Suprapubic skin (tissue), 4 donors: Measurements from ENCODE around the gene C1orf167. TPM values are rescaled to one million over a fixed set of nuclear protein-coding genes. Genes with fewer than 3 reads are reported as not detected.

Experiments
- DNase-seq, 2 donors: peaks; one replicate each; pipeline ENCODE4 v3.0.0-alpha.2; 2019; ENCODE audit warnings: low spot score in 2 of 2
- H3K27ac ChIP-seq: fragments of 200-600 bp; sonication (generic); one replicate; pipeline ENCODE4 v1.5.1; 2019
- H3K27me3 ChIP-seq: fragments of 200-600 bp; sonication (generic); one replicate; pipeline ENCODE4 v1.5.1; 2019
- H3K36me3 ChIP-seq: fragments of 200-600 bp; sonication (generic); one replicate; pipeline ENCODE4 v1.5.1; 2019
- H3K4me1 ChIP-seq: fragments of 200-600 bp; sonication (generic); one replicate; pipeline ENCODE4 v1.5.1; 2019
- H3K4me3 ChIP-seq: fragments of 200-600 bp; sonication (generic); one replicate; pipeline ENCODE4 v1.5.1; 2019; ENCODE audit warnings: mild to moderate bottlenecking
- H3K9me3 ChIP-seq: fragments of 200-600 bp; sonication (generic); one replicate; pipeline ENCODE4 v1.5.1; 2019
- CTCF ChIP-seq, 2 donors: fragments of 200-600 bp in 1 of 2; fragments of 450-650 bp in 1 of 2; sonication (generic) in 1 of 2; IDR thresholded peaks; one replicate each; pipeline ENCODE4 v1.5.1; 2016 to 2019; ENCODE audit warnings: antibody characterized with exemption in 2 of 2, mild to moderate bottlenecking in 1 of 2, moderate library complexity in 1 of 2
- EP300 ChIP-seq: sonication (generic); formaldehyde crosslinking; IDR thresholded peaks from one replicate; pipeline ENCODE4 v1.6.1; 2017; ENCODE audit warnings: antibody characterized with exemption
- POLR2A ChIP-seq, 2 donors: fragments of 450-650 bp; IDR thresholded peaks; one replicate each; pipeline ENCODE4 v1.6.1; 2017; ENCODE audit warnings: antibody characterized with exemption in 2 of 2, mild to moderate bottlenecking in 2 of 2, moderate library complexity in 2 of 2
- POLR2AphosphoS5 ChIP-seq, 3 donors: sonication (generic); formaldehyde crosslinking; IDR thresholded peaks; one replicate each; pipeline ENCODE4 v1.6.1; 2017; ENCODE audit warnings: antibody characterized with exemption in 3 of 3
- WGBS: methylation state at CpG from one replicate; pipeline ENCODE4 v1.1.5; 2018; 5-methylcytosine and 5-hydroxymethylcytosine counted together
- total RNA-seq, 4 donors: library from RNA; depleted of rRNA; stranded (reverse); fragments of >200 nt; gene quantifications; one replicate each; pipeline ENCODE4 v1.1.0, GENCODE V29; 2016

C1orf167 gene
- total RNA-seq, 4 donors from 2014 or later: 1.1 to 6.1 TPM; not detected in 2

GRCh38 chr1:11727119-11727518 lies 34.9 kb upstream of the C1orf167 start:
- H3K4me1 ChIP-seq: peaks cover 27% of the 10 kb centered on the region
- no peak for DNase-seq
- no peaks in the 10 kb centered on the region for H3K36me3 ChIP-seq
- no peak overlapping the region for H3K4me3 ChIP-seq
- WGBS: no CpG with 5 or more reads among the region's 4 CpGs
- no peak for TF ChIP-seq POLR2AphosphoS5 (IDR thresholded peaks at IDR 0.05)
- no peak for TF ChIP-seq EP300
- no peak for TF ChIP-seq CTCF (IDR thresholded peaks at IDR 0.05)
- TF ChIP-seq POLR2A (IDR thresholded peaks at IDR 0.05): no peak
- H3K27ac ChIP-seq: no peak overlapping the region
- no peaks in the 10 kb centered on the region for H3K27me3 ChIP-seq
- no peaks in the 10 kb centered on the region for H3K9me3 ChIP-seq

- Histone ChIP-seq H3K36me3 (no peaks in the 10 kb centered on the region), H3K4me1 (peaks cover 39% of the 10 kb centered on the region), H3K9me3 (no peaks in the 10 kb centered on the region), H3K27ac (no peak overlapping the region), H3K4me3 (no peak overlapping the region), H3K27me3 (no peaks in the 10 kb centered on the region)
- no peak for TF ChIP-seq EP300
- no peak for TF ChIP-seq CTCF (IDR thresholded peaks at IDR 0.05)
- TF ChIP-seq POLR2AphosphoS5 (IDR thresholded peaks at IDR 0.05): no peak
- WGBS: 100% methylated on average over 3 of the region's 4 CpGs
- DNase-seq: no peak
These were observed 33.7 kb upstream of the C1orf167 start for GRCh38 chr1:11728126-11728806.

- Histone ChIP-seq H3K4me1 (peaks cover 40% of the 10 kb centered on the region), H3K36me3 (no peaks in the 10 kb centered on the region), H3K4me3 (no peak overlapping the region), H3K27ac (no peak overlapping the region), H3K27me3 (no peaks in the 10 kb centered on the region), H3K9me3 (no peaks in the 10 kb centered on the region)
- 89% methylated on average over 10 of the region's 11 CpGs for WGBS
- no peak for DNase-seq
- TF ChIP-seq EP300 (no peak), CTCF (IDR thresholded peaks at IDR 0.05) (no peak), POLR2AphosphoS5 (IDR thresholded peaks at IDR 0.05) (no peak), POLR2A (IDR thresholded peaks at IDR 0.05) (no peak)
These were observed 32.9 kb upstream of the C1orf167 start for GRCh38 chr1:11729155-11729497.

GRCh38 chr1:11729498-11730428 lies 32.2 kb upstream of the C1orf167 start:
- H3K27me3 ChIP-seq: no peaks in the 10 kb centered on the region
- H3K27ac ChIP-seq: no peak overlapping the region
- no peak overlapping the region for H3K4me3 ChIP-seq
- peaks cover 40% of the 10 kb centered on the region for H3K4me1 ChIP-seq
- H3K36me3 ChIP-seq: no peaks in the 10 kb centered on the region
- WGBS: 74% methylated on average over 26 of the region's 26 CpGs
- no peak for DNase-seq
- no peaks in the 10 kb centered on the region for H3K9me3 ChIP-seq
- TF ChIP-seq POLR2A (IDR thresholded peaks at IDR 0.05) (no peak), CTCF (IDR thresholded peaks at IDR 0.05) (no peak), POLR2AphosphoS5 (IDR thresholded peaks at IDR 0.05) (no peak), EP300 (no peak)

- TF ChIP-seq POLR2A (IDR thresholded peaks at IDR 0.05): no peak
- TF ChIP-seq CTCF (IDR thresholded peaks at IDR 0.05): no peak
- no peak for TF ChIP-seq POLR2AphosphoS5 (IDR thresholded peaks at IDR 0.05)
- TF ChIP-seq EP300: no peak
- H3K27ac ChIP-seq: peak overlapping the region; percentile 80
- no peak for DNase-seq
- 24% methylated on average over 5 of the region's 5 CpGs for WGBS
- no peaks in the 10 kb centered on the region for H3K27me3 ChIP-seq
- no peaks in the 10 kb centered on the region for H3K9me3 ChIP-seq
- H3K4me3 ChIP-seq: peak overlapping the region; percentile 38
- H3K4me1 ChIP-seq: peaks cover 44% of the 10 kb centered on the region
- no peaks in the 10 kb centered on the region for H3K36me3 ChIP-seq
These were observed 31.5 kb upstream of the C1orf167 start for GRCh38 chr1:11730429-11730891.
